GM23338 (cell line): ENCODE measurements around the gene OTUB1. TPM values are rescaled to one million over a fixed set of nuclear protein-coding genes. Genes with fewer than 3 reads are reported as not detected.

Experiments used
- ATAC-seq: fragments of 200-7000 bp; cut with Tn5 transposase; 3 replicates; pipeline ENCODE4 v1.9.1; 2020
- DNase-seq: peaks from one replicate; pipeline ENCODE4 v3.0.0-alpha.2; 2015; ENCODE audit warnings: low spot score
- H2AFZ ChIP-seq: fragments of 200-600 bp; sonication (generic); 2 replicates; pipeline ENCODE4 v1.8.0; 2016; ENCODE audit warnings: antibody characterized with exemption, mild to moderate bottlenecking, moderate library complexity
- H3F3A ChIP-seq: fragments of 200-600 bp; sonication (generic); replicated peaks from 2 replicates; pipeline ENCODE4 v1.8.0; 2017; ENCODE audit warnings: antibody characterized with exemption, mixed run types, low read depth
- H3K27ac ChIP-seq: fragments of 200-600 bp; sonication (generic); 2 replicates; pipeline ENCODE4 v1.6.1; 2016; ENCODE audit warnings: low read depth
- H3K27me3 ChIP-seq: fragments of 200-600 bp; sonication (generic); 2 replicates; pipeline ENCODE4 v1.8.0; 2016; ENCODE audit warnings: mild to moderate bottlenecking, mixed run types, moderate library complexity; ENCODE audit not compliant: insufficient read depth
- H3K36me3 ChIP-seq: fragments of 200-600 bp; sonication (generic); 2 replicates; pipeline ENCODE4 v1.8.0; 2016; ENCODE audit warnings: mild to moderate bottlenecking; ENCODE audit not compliant: insufficient read depth
- H3K4me1 ChIP-seq: fragments of 200-600 bp; sonication (generic); 2 replicates; pipeline ENCODE4 v1.8.0; 2016; ENCODE audit warnings: mild to moderate bottlenecking, moderate library complexity; ENCODE audit not compliant: insufficient read depth
- H3K4me2 ChIP-seq: fragments of 200-600 bp; sonication (generic); 2 replicates; pipeline ENCODE4 v1.7.1; 2017; ENCODE audit warnings: mixed run types
- H3K4me3 ChIP-seq: fragments of 200-600 bp; sonication (generic); 2 replicates; pipeline ENCODE4 v1.6.1; 2016; ENCODE audit warnings: mixed run types
- H3K79me2 ChIP-seq: fragments of 200-600 bp; sonication (generic); replicated peaks from 2 replicates; pipeline ENCODE4 v1.8.0; 2017; ENCODE audit warnings: mild to moderate bottlenecking; ENCODE audit not compliant: insufficient read depth
- H3K9me2 ChIP-seq: fragments of 200-600 bp; sonication (generic); 2 replicates; pipeline ENCODE4 v1.8.0; 2017; ENCODE audit not compliant: insufficient read depth
- H4K20me1 ChIP-seq: fragments of 200-600 bp; sonication (generic); replicated peaks from 2 replicates; pipeline ENCODE4 v1.8.0; 2017; ENCODE audit warnings: mild to moderate bottlenecking; ENCODE audit not compliant: insufficient read depth
- H3K27ac Mint-ChIP-seq: 2 replicates; pipeline ENCODE4 v1.8.0; 2020; ENCODE audit warnings: inconsistent platforms, mild to moderate bottlenecking, moderate library complexity, mixed read lengths
- H3K27me3 Mint-ChIP-seq: 3 replicates; pipeline ENCODE4 v1.8.0; 2022; ENCODE audit warnings: low read depth, mild to moderate bottlenecking, moderate library complexity, mixed read lengths, inconsistent platforms; ENCODE audit not compliant: insufficient read depth, poor library complexity
- H3K36me3 Mint-ChIP-seq: 3 replicates; pipeline ENCODE4 v1.8.0; 2021; ENCODE audit warnings: low read depth, mild to moderate bottlenecking, inconsistent platforms, moderate library complexity, mixed read lengths
- H3K4me1 Mint-ChIP-seq: 3 replicates; pipeline ENCODE4 v1.8.0; 2020; ENCODE audit warnings: mild to moderate bottlenecking, inconsistent platforms, mixed read lengths
- H3K4me3 Mint-ChIP-seq: 3 replicates; pipeline ENCODE4 v1.8.0; 2021; ENCODE audit warnings: moderate library complexity, mild to moderate bottlenecking, inconsistent platforms, mixed read lengths
- H3K9me3 Mint-ChIP-seq: 3 replicates; pipeline ENCODE4 v1.8.0; 2020; ENCODE audit warnings: moderate library complexity, mild to moderate bottlenecking, inconsistent platforms, mixed read lengths
- CREB1 ChIP-seq: fragments of 250-450 bp; sonication (Bioruptor Pico); IDR thresholded peaks from 2 replicates; pipeline ENCODE4 v1.5.0; 2020; ENCODE audit warnings: low read depth, mild to moderate bottlenecking, moderate library complexity
- CTCF ChIP-seq, 2 experiments: fragments of 200-600 bp in 1 of 2; sonication (generic) in 1 of 2; conservative IDR thresholded peaks; 2 replicates each; pipeline versions ENCODE4 v1.5.1 to v1.6.1; 2016 to 2017; ENCODE audit warnings: antibody characterized with exemption in 2 of 2, low read depth in 2 of 2, mild to moderate bottlenecking in 2 of 2, moderate library complexity in 1 of 2
- ETS1 ChIP-seq: IDR thresholded peaks from 2 replicates; pipeline ENCODE4 v1.6.1; 2016; ENCODE audit warnings: antibody characterized with exemption
- EZH2 ChIP-seq: fragments of 200-600 bp; sonication (generic); IDR thresholded peaks from one replicate; pipeline ENCODE4 v1.8.0; 2017; ENCODE audit warnings: antibody characterized with exemption, mild to moderate bottlenecking, low read depth; ENCODE audit not compliant: unreplicated experiment
- EZH2phosphoT487 ChIP-seq: fragments of 200-600 bp; sonication (generic); IDR thresholded peaks from one replicate; pipeline ENCODE4 v1.8.1; 2018; ENCODE audit warnings: antibody characterized with exemption; ENCODE audit not compliant: unreplicated experiment
- JUNB ChIP-seq: IDR thresholded peaks from one replicate; pipeline ENCODE4 v1.6.1; 2016; ENCODE audit warnings: antibody characterized with exemption; ENCODE audit not compliant: unreplicated experiment
- NANOG ChIP-seq: IDR thresholded peaks from 2 replicates; pipeline ENCODE4 v1.6.1; 2016; ENCODE audit warnings: antibody characterized with exemption, borderline replicate concordance
- POLR2AphosphoS5 ChIP-seq: IDR thresholded peaks from 2 replicates; pipeline ENCODE4 v1.6.1; 2016; ENCODE audit warnings: antibody characterized with exemption, low read depth
- STAT1 ChIP-seq: IDR thresholded peaks from one replicate; pipeline ENCODE4 v1.6.1; 2016; ENCODE audit warnings: antibody characterized with exemption; ENCODE audit not compliant: unreplicated experiment
- ZNF114 ChIP-seq: fragments of 250-450 bp; sonication (Bioruptor Pico); IDR thresholded peaks from 2 replicates; pipeline ENCODE4 v1.5.0; 2020; ENCODE audit warnings: mild to moderate bottlenecking, moderate library complexity
- polyA plus RNA-seq: library from polyadenylated mRNA; unstranded; fragments of >200 nt; fragmentation: Nextera tagmentation; extraction: Ambion mirVana; gene quantifications from 2 replicates; pipeline ENCODE4 v1.2.1, GENCODE V29; 2016
- total RNA-seq: library from RNA; depleted of rRNA; stranded (reverse); fragments of >200 nt; shearing (Covaris generic); gene quantifications from 2 replicates; pipeline ENCODE4 v1.2.3, GENCODE V29; 2014

Gene OTUB1
- total and polyA plus RNA-seq, 2 experiments from 2014 or later = 122 to 207 TPM

GRCh38 chr11:64000740-64001483, 14.7 kb downstream of the OTUB1 start:
- Histone ChIP-seq H3K4me3 (peak overlapping the region; percentile 64), H3K36me3 (no peaks in the 10 kb centered on the region), H4K20me1 (peaks cover 2% of the 10 kb centered on the region), H2AFZ (no peak overlapping the region), H3K9me2 (no peaks in the 10 kb centered on the region), H3K4me1 (peaks cover 10% of the 10 kb centered on the region), H3F3A (peaks cover 29% of the 10 kb centered on the region), H3K27ac (no peak overlapping the region), H3K27me3 (peaks cover 57% of the 10 kb centered on the region), H3K79me2 (no peaks in the 10 kb centered on the region), H3K4me2 (peak overlapping the region; percentile 88; the same call in 1 of the 2 replicates)
- no peak overlapping the region for H3K27ac Mint-ChIP-seq
- peak overlapping the region; percentile 25; the same call in 2 of the 3 replicates for H3K4me3 Mint-ChIP-seq
- H3K27me3 Mint-ChIP-seq = peaks cover 34% of the 10 kb centered on the region
- ATAC-seq = peak; percentile 0; the same call in 1 of the 3 replicates
- H3K36me3 Mint-ChIP-seq = peaks cover 23% of the 10 kb centered on the region; the same call in 2 of the 3 replicates
- peak; percentile 59 for DNase-seq
- H3K9me3 Mint-ChIP-seq = no peaks in the 10 kb centered on the region
- TF ChIP-seq STAT1 (no peak), CTCF (conservative IDR thresholded peaks at IDR 0.05; ENCODE audit: low read depth in 2 of 2) (0 out of 4 replicates have a peak, but pooled peaks of 1 of the 2 experiments have one; percentile 5)
- H3K4me1 Mint-ChIP-seq = peaks cover 19% of the 10 kb centered on the region

- Histone ChIP-seq H3K4me2 (no peak overlapping the region), H4K20me1 (no peaks in the 10 kb centered on the region; the same call in none of the 2 replicates), H3K9me2 (no peaks in the 10 kb centered on the region), H3K4me3 (peak overlapping the region; percentile 64; the same call in 1 of the 2 replicates), H2AFZ (no peak overlapping the region), H3K36me3 (no peaks in the 10 kb centered on the region), H3K4me1 (peaks cover 13% of the 10 kb centered on the region), H3F3A (peaks cover 33% of the 10 kb centered on the region), H3K79me2 (no peaks in the 10 kb centered on the region), H3K27ac (no peak overlapping the region), H3K27me3 (peaks cover 66% of the 10 kb centered on the region)
- peaks cover 42% of the 10 kb centered on the region for H3K27me3 Mint-ChIP-seq
- no peak overlapping the region for H3K27ac Mint-ChIP-seq
- peak overlapping the region; percentile 25; the same call in 2 of the 3 replicates for H3K4me3 Mint-ChIP-seq
- ATAC-seq (no peak), DNase-seq (no peak)
- H3K9me3 Mint-ChIP-seq = no peaks in the 10 kb centered on the region
- peaks cover 25% of the 10 kb centered on the region for H3K4me1 Mint-ChIP-seq
- H3K36me3 Mint-ChIP-seq = peaks cover 15% of the 10 kb centered on the region; the same call in 2 of the 3 replicates
- TF ChIP-seq JUNB = no peak
- no peak for TF ChIP-seq CREB1 (CRISPR knock-in tag)
- no peak for TF ChIP-seq NANOG
- no peak for TF ChIP-seq EZH2phosphoT487
- no peak for TF ChIP-seq ETS1
- TF ChIP-seq EZH2 = no peak
- TF ChIP-seq POLR2AphosphoS5 = no peak
- TF ChIP-seq CTCF (conservative IDR thresholded peaks at IDR 0.05; ENCODE audit: low read depth in 2 of 2) = no peak
- no peak for TF ChIP-seq STAT1
- no peak for TF ChIP-seq ZNF114 (CRISPR knock-in tag)
Observed at GRCh38 chr11:64001484-64002420, 15.5 kb downstream of the OTUB1 start.
